ENCODE data around the gene STARD5. TPM values are rescaled to one million over a fixed set of nuclear protein-coding genes. Genes with fewer than 3 reads are reported as not detected.

The STARD5 gene
- total RNA-seq, 5 donors from 2014 or later (not counting 1 experiment from before 2014, with no cell fraction given): 5.8 to 8.5 (median 7.3) TPM

DNA sequence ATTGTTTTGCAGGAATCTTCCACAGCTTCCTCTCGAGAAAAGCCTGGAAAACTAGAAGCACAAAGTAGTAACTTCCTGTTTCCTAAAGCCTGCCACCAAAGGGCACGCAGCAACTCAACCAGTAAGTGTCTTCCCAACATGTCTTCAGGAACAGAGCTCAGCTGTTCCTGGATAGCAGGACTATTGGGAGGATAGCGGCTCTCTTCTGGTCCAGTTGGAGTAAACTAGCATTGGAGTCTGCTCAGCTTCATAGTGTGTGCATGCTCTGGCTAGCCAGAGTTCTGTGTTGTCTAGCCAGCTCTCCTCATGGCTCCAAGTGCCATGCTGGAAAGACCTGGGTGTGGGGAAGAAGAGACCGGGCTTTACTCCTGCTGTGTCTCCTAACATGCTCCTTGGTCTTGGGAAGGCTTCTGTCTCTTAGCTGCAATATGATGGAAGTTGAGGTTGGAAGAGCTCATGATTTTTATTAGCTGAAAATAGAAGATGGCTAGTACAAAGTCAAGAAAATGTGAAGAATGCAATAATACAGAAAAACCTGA is 64.1 kb downstream of the STARD5 start:
- Mint-ChIP-seq H3K4me3 (no peak overlapping the region), H3K27me3 (peaks cover 0 to 14% of the 10 kb centered on the region in 2 donors), H3K36me3 (no peaks in the 10 kb centered on the region), H3K27ac (no peak overlapping the region), H3K4me1 (peaks cover under 1 to 12% (median under 1%) of the 10 kb centered on the region in 3 donors), H3K9me3 (no peaks in the 10 kb centered on the region)
- Histone ChIP-seq H3K36me3 (ENCODE audit: control insufficient read depth in 2 of 2, extremely low read depth in 1 of 2, insufficient read depth in 1 of 2, low read length in 1 of 2) (no peaks in the 10 kb centered on the region), H3K27ac (ENCODE audit: low read length) (no peak overlapping the region), H3K9me3 (no peaks in the 10 kb centered on the region), H3K4me3 (ENCODE audit: control insufficient read depth in 1 of 2, extremely low read depth in 1 of 2, low read length in 1 of 2) (no peak overlapping the region), H3K4me1 (ENCODE audit: control insufficient read depth in 1 of 2, extremely low read depth in 1 of 2, insufficient read depth in 2 of 2, low read length in 2 of 2) (no peaks in the 10 kb centered on the region), H3K27me3 (replicated peaks in 1 of 2; ENCODE audit: control insufficient read depth in 2 of 2, extremely low read depth in 1 of 2, insufficient read depth in 2 of 2, low read length in 1 of 2) (peaks cover 0 to 18% of the 10 kb centered on the region in 2 experiments)
- ChIA-PET POLR2A (no interaction called here), CTCF (no interaction called here)
- ATAC-seq (replicated peaks in 1 of 4): no peak
- DNase-seq: no peak
- 81% methylated on average over 3 of the region's 4 CpGs for WGBS (ENCODE audit: insufficient coverage)

Other genes starting within 250 kb of the STARD5 start
- gene CFAP161, start 189.9 kb downstream of the STARD5 start, total RNA-seq: under 1 TPM in 1 of 5 donors, not detected in 4; 0.35 TPM
- 100 to 1,000 TPM; 143 to 319 (median 299) TPM for gene IL16, start 127.3 kb downstream of the STARD5 start, total RNA-seq
- gene TMC3, start 50.1 kb upstream of the STARD5 start, total RNA-seq: not detected

Measured in T-cell (primary cell).